Measurements from ENCODE around the gene GALNT16.

GRCh38 chr14:69349091-69349777 lies 89.3 kb downstream of the GALNT16 start:
- no peak for TF ChIP-seq EGR1 (IDR thresholded peaks at IDR 0.05)
- no peak for TF ChIP-seq TEAD4 (IDR thresholded peaks at IDR 0.05)
- TF ChIP-seq TAF1 (IDR thresholded peaks at IDR 0.05; ENCODE audit: low read depth): no peak
- TF ChIP-seq USF1 (IDR thresholded peaks at IDR 0.05): no peak

All from Ishikawa (cell line).